B cell (primary cell): Measurements from ENCODE around the gene SEMA6A.

Source experiments
- EZH2 ChIP-seq: IDR thresholded peaks from 2 replicates; pipeline ENCODE4 v1.6.1; 2012; ENCODE audit warnings: borderline replicate concordance, low read depth, mild to moderate bottlenecking, moderate library complexity, low read length; ENCODE audit not compliant: insufficient read depth, poor library complexity, severe bottlenecking
- TF ChIP-seq, protein P1 (sequence below): fragments of 200-600 bp; IDR thresholded peaks from one replicate; pipeline ENCODE4 v1.8.0; 2022; ENCODE audit warnings: antibody characterized with exemption, mild to moderate bottlenecking

DNA sequence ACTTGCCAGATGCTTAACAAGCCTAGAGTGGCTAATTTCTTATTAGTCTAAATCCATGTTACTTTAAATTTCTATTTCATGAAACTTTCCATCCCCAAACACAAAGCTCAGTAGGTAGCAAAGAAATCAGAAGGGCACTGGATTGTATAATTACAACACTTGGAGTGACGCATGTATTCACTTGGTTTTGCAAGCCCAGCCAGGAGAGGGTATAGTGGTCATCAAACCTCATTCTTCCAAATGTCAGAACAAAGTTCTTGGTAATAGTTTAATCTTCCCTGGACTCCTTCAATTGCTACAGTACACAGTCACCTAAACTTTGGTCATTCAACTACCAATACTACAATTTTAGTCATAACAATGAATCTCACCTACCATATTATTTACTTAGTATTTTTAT is 112.1 kb downstream of the SEMA6A start:
- TF ChIP-seq, protein P1, sequence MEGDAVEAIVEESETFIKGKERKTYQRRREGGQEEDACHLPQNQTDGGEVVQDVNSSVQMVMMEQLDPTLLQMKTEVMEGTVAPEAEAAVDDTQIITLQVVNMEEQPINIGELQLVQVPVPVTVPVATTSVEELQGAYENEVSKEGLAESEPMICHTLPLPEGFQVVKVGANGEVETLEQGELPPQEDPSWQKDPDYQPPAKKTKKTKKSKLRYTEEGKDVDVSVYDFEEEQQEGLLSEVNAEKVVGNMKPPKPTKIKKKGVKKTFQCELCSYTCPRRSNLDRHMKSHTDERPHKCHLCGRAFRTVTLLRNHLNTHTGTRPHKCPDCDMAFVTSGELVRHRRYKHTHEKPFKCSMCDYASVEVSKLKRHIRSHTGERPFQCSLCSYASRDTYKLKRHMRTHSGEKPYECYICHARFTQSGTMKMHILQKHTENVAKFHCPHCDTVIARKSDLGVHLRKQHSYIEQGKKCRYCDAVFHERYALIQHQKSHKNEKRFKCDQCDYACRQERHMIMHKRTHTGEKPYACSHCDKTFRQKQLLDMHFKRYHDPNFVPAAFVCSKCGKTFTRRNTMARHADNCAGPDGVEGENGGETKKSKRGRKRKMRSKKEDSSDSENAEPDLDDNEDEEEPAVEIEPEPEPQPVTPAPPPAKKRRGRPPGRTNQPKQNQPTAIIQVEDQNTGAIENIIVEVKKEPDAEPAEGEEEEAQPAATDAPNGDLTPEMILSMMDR, result no peak
- TF ChIP-seq EZH2, result no peak
